Smooth muscle cell (in vitro differentiated cells): ENCODE measurements around the gene RELT. TPM values are rescaled to one million over a fixed set of nuclear protein-coding genes. Genes with fewer than 3 reads are reported as not detected.

Experiments used
- DNase-seq: peaks from one replicate; lab custom pipeline; 2025; ENCODE audit not compliant: unreplicated experiment; lab: John Stamatoyannopoulos, UW
- H2AFZ ChIP-seq: fragments of 200-600 bp; sonication (generic); 2 replicates; pipeline ENCODE4 v1.6.0; 2016; ENCODE audit warnings: antibody characterized with exemption, low read depth, mild to moderate bottlenecking
- H3F3A ChIP-seq: fragments of 200-600 bp; sonication (generic); 2 replicates; pipeline ENCODE4 v1.6.0; 2017; ENCODE audit warnings: antibody characterized with exemption, low read depth
- H3K27ac ChIP-seq: fragments of 200-600 bp; sonication (generic); 2 replicates; pipeline ENCODE4 v1.5.1; 2016; ENCODE audit warnings: low read depth, mild to moderate bottlenecking
- H3K27me3 ChIP-seq: fragments of 200-600 bp; sonication (generic); 2 replicates; pipeline ENCODE4 v1.6.1; 2016; ENCODE audit warnings: low read depth, mild to moderate bottlenecking
- H3K36me3 ChIP-seq: fragments of 200-600 bp; sonication (generic); 2 replicates; pipeline ENCODE4 v1.5.1; 2016; ENCODE audit warnings: low read depth
- H3K4me1 ChIP-seq: fragments of 200-600 bp; sonication (generic); 2 replicates; pipeline ENCODE4 v1.5.1; 2016; ENCODE audit warnings: low read depth
- H3K4me2 ChIP-seq: fragments of 200-600 bp; sonication (generic); 2 replicates; pipeline ENCODE4 v1.6.0; 2016; ENCODE audit warnings: mild to moderate bottlenecking
- H3K4me3 ChIP-seq: fragments of 200-600 bp; sonication (generic); 2 replicates; pipeline ENCODE4 v1.5.1; 2016; ENCODE audit warnings: mild to moderate bottlenecking
- H3K79me2 ChIP-seq: fragments of 200-600 bp; sonication (generic); 2 replicates; pipeline ENCODE4 v1.6.0; 2016; ENCODE audit warnings: low read depth, mild to moderate bottlenecking
- H3K9ac ChIP-seq: fragments of 200-600 bp; sonication (generic); 2 replicates; pipeline ENCODE4 v1.6.0; 2016; ENCODE audit warnings: low read depth
- H3K9me3 ChIP-seq: fragments of 200-600 bp; sonication (generic); replicated peaks from 2 replicates; pipeline ENCODE4 v1.5.1; 2016; ENCODE audit warnings: low read depth
- H4K20me1 ChIP-seq: fragments of 200-600 bp; sonication (generic); 2 replicates; pipeline ENCODE4 v1.6.0; 2016; ENCODE audit warnings: low read depth
- CTCF ChIP-seq: fragments of 200-600 bp; sonication (generic); IDR thresholded peaks from 2 replicates; pipeline ENCODE4 v1.5.1; 2017; ENCODE audit warnings: borderline replicate concordance, mild to moderate bottlenecking, antibody characterized with exemption; ENCODE audit not compliant: insufficient read depth, poor library complexity, severe bottlenecking
- WGBS: methylation state at CpG from one replicate; pipeline ENCODE4 v1.1.7; 2016; ENCODE audit warnings: low lambda C conversion rate; 5-methylcytosine and 5-hydroxymethylcytosine counted together
- polyA plus RNA-seq: library from polyadenylated mRNA; unstranded; fragments of >200 nt; fragmentation: Nextera tagmentation; extraction: Ambion mirVana; gene quantifications from 2 replicates; pipeline ENCODE4 v1.2.1, GENCODE V29; 2016
- total RNA-seq: library from RNA; depleted of rRNA; stranded (reverse); fragments of >200 nt; gene quantifications from 2 replicates; pipeline ENCODE4 v1.2.3, GENCODE V29; 2014

The RELT gene
- total and polyA plus RNA-seq, 2 experiments from 2014 or later: 4.3 to 5.5 TPM

GRCh38 chr11:73392108-73393010 is 16.2 kb downstream of the RELT start:
- Histone ChIP-seq H2AFZ (no peak overlapping the region), H3K4me3 (no peak overlapping the region), H3K79me2 (no peaks in the 10 kb centered on the region), H3K4me2 (no peak overlapping the region), H3K9ac (no peak overlapping the region), H3K4me1 (no peaks in the 10 kb centered on the region), H3K9me3 (no peaks in the 10 kb centered on the region), H3K27ac (no peak overlapping the region), H3F3A (no peaks in the 10 kb centered on the region), H3K27me3 (no peaks in the 10 kb centered on the region), H4K20me1 (peaks cover 52% of the 10 kb centered on the region), H3K36me3 (no peaks in the 10 kb centered on the region)
- DNase-seq: no peak
- WGBS: 96% methylated on average over 30 of the region's 31 CpGs
- no peak for TF ChIP-seq CTCF

GRCh38 chr11:73393011-73393380 is 16.8 kb downstream of the RELT start:
- 71% methylated on average over 7 of the region's 7 CpGs for WGBS
- Histone ChIP-seq H3K4me3 (no peak overlapping the region), H3F3A (no peaks in the 10 kb centered on the region), H3K9me3 (no peaks in the 10 kb centered on the region), H3K27me3 (no peaks in the 10 kb centered on the region), H3K4me2 (no peak overlapping the region), H3K27ac (no peak overlapping the region), H3K79me2 (no peaks in the 10 kb centered on the region), H3K4me1 (no peaks in the 10 kb centered on the region), H2AFZ (no peak overlapping the region), H3K36me3 (no peaks in the 10 kb centered on the region), H4K20me1 (peaks cover 46% of the 10 kb centered on the region), H3K9ac (no peak overlapping the region)
- no peak for DNase-seq
- no peak for TF ChIP-seq CTCF

GRCh38 chr11:73393479-73394415 is 17.5 kb downstream of the RELT start:
- H3K79me2 ChIP-seq: no peaks in the 10 kb centered on the region
- H3K27me3 ChIP-seq: no peaks in the 10 kb centered on the region
- H3K9ac ChIP-seq: no peak overlapping the region
- no peak overlapping the region for H3K4me3 ChIP-seq
- H4K20me1 ChIP-seq: peaks cover 38% of the 10 kb centered on the region
- H3K36me3 ChIP-seq: no peaks in the 10 kb centered on the region
- H3K27ac ChIP-seq: no peak overlapping the region
- H2AFZ ChIP-seq: no peak overlapping the region
- no peaks in the 10 kb centered on the region for H3K9me3 ChIP-seq
- DNase-seq: no peak
- no peaks in the 10 kb centered on the region for H3F3A ChIP-seq
- WGBS: 65% methylated on average over 14 of the region's 16 CpGs
- TF ChIP-seq CTCF: peak; percentile 68
- H3K4me1 ChIP-seq: no peaks in the 10 kb centered on the region
- no peak overlapping the region for H3K4me2 ChIP-seq
